GM18526 (cell line): Measurements from ENCODE around the gene GPR62.

Experiments used
- POLR2A ChIP-seq: IDR thresholded peaks from 3 replicates; pipeline ENCODE4 v1.6.1; 2011; ENCODE audit not compliant: insufficient read length; ENCODE audit errors: extremely low read depth

The GPR62 gene

DNA sequence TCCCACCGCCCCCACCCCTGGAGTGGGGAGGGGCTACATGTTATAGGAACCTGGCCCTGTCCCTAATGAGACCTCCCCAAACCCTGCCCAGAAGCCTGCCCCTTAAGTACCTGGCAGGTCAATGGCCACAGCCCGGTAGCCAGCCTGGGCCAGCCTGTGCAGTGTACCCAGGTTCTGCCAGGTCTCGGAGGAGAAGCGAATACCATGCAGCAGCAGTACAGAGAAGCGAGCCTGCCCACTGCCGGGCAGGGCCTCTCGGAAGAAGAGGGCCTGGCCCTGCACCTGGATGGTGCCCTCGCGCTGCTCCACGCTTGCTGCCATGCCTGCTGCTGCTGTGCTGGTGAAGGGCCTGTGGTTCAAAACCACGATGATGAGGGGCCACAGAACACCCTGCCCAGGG, 16.2 kb downstream of the GPR62 start:
- no peak for TF ChIP-seq POLR2A

DNA sequence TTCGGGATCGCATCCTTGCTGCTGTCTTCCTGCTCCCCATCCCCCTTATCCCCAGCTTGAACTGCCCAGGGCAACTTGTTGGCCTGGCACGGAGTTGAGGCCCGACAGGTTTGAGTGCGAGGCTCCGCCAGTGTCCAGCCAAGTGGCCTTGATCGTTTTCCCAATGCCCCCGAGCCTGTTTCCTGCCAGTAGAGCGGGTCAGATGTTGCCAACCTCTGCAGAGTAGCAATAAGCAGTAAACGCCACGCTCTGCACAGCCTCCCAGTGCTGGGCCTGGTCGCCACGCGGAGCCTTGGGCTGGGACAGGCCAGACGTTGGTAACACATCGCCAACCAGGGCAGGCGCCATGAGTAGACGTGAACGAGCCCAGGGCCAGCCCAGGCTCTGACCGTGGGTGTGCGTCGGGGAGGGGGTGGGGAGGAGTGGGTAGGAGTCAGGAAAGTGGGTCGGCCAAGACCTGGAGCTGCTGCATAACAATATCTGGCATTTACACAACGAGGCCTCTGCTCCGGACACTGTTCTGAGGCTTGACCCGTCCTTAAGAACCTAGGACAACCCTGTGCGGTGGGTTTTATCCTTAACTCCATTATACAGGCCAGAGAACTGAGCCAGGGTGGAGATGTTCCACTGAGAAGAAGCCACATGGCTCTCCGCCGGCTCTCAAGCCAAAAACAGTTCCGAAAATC, 19.2 kb downstream of the GPR62 start:
- TF ChIP-seq POLR2A: no peak

- peak; percentile 75 for TF ChIP-seq POLR2A
Measured at GRCh38 chr3:51974963-51975851, 20.0 kb downstream of the GPR62 start, which contains the start of gene ABHD14A. Gene ABHD14A, plus strand, starts transcription at chr3:51975064. Its CDS starts 72 bp downstream, at chr3:51975136.

GRCh38 chr3:51975852-51976549, 20.8 kb downstream of the GPR62 start:
- TF ChIP-seq POLR2A: no peak

DNA sequence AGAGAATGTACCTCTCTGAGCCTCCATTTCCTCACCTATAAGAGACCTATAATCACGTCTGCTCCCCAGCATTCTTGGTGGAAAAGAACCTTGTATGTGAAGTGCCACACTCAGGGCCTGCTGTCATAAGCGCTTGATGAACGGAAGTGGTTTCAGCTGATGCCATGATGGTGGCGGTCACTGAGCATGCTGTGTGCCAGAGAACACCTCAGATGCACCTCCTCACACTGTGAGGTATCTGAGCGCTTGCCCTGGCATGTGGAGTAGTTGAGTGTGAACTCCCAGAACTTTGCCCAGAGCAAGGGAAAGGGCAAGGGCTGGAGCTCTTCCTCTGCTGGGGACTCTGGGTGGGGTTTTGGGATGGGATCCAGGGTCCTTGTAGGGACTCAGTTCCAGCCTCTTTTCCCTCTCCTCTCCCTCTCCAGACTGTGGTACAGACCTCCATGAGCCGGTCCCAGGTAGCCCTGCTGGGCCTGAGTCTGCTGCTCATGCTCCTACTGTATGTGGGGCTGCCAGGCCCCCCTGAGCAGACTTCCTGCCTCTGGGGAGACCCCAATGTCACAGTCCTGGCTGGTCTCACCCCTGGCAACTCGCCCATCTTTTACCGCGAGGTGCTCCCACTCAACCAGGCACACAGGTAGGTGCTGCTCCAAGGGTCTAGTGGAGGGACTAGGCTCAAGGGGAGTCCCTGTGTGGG, 22.4 kb downstream of the GPR62 start:
- no peak for TF ChIP-seq POLR2A

DNA sequence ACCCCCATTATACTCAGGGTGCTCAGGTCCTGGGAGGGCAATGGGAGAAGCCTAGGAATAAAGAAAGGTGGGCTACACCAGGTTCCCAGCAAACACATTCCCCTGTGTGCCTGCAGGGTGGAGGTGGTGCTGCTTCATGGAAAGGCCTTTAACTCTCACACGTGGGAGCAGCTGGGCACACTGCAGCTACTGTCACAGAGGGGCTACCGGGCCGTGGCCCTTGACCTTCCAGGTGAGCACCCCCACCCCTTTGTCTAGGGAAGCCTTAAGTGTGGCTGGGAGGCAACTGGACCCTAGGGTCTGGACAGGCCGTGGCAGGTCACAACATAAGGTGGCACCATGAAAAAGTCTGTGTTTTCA, 22.9 kb downstream of the GPR62 start:
- no peak for TF ChIP-seq POLR2A

DNA sequence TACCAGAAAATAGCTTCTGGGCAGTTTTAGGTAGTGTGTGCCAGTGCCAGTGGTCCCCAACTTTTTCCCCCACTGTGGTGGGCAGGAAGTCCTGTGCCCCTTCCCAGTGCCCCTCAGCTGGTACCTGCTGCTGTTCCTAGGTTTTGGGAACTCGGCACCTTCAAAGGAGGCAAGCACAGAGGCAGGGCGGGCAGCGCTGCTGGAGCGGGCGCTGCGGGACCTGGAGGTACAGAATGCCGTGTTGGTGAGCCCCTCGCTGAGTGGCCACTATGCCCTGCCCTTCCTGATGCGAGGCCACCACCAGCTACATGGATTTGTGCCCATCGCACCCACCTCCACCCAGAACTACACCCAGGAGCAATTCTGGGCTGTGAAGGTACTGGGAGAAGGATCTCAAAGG, 25.1 kb downstream of the GPR62 start:
- no peak for TF ChIP-seq POLR2A

DNA sequence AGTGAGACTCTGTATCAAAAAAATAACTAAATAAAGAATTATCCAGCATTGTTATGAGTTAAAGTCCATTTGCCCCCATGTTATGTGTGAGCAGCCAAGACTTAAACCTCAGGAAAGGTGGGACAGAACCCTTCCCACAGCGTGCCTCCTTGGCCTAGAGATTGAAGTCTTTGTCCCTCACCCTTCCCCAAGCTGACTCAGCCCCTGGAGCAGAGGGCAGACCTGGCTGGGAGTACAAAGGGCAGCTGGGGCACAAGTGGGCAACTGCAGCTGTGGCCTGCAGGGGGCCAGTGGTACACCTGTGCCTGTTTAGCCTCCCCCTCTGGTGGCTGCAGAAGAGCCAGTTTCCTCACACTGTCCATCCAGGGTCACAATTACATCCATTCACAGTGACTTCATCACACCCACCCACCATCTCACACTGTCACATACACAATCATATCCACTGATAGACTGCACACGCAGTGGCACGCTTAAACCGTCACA, 27.2 kb downstream of the GPR62 start:
- no peak for TF ChIP-seq POLR2A

GRCh38 chr3:51982838-51983577, 27.8 kb downstream of the GPR62 start, which contains the start of gene ACY1:
Gene ACY1, plus strand, starts transcription at chr3:51983535. Its CDS starts 530 bp downstream, at chr3:51984065.
- TF ChIP-seq POLR2A: peak; percentile 60

GRCh38 chr3:51983578-51984268, 28.5 kb downstream of the GPR62 start:
- no peak for TF ChIP-seq POLR2A

DNA sequence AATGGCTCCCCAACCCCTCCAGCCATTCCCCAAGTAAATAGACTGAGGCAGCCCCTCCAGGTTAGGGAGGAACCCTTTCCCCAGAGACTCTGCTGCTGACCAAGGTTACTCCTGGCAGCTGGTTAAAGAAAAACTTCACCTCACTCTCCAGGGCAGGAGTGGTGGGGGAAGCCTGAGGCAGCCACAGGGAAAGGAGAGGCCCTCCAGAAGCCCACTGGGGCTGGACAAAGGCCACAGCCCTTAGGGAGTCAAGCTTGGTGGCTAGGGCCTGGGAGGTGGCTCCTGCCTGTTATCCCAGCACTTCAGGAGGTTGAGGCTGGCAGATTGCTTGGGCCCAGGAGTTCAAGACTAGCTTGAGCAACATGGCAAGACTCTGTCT, 29.1 kb downstream of the GPR62 start:
- TF ChIP-seq POLR2A: no peak

GRCh38 chr3:51985063-51985462, 29.9 kb downstream of the GPR62 start:
- no peak for TF ChIP-seq POLR2A

- TF ChIP-seq POLR2A: no peak
Measured at GRCh38 chr3:51986010-51986947, 31.1 kb downstream of the GPR62 start.
